Colonic mucosa (tissue), 4 donors: ENCODE measurements around the gene SUFU. TPM values are rescaled to one million over a fixed set of nuclear protein-coding genes. Genes with fewer than 3 reads are reported as not detected.

Source experiments
- DNase-seq: peaks from one replicate; pipeline ENCODE4 v3.0.0-alpha.2; 2020
- H3K27ac ChIP-seq: fragments of 200-600 bp; one replicate; pipeline ENCODE4 v1.8.0; 2021
- H3K27me3 ChIP-seq: fragments of 200-600 bp; one replicate; pipeline ENCODE4 v1.8.0; 2021
- H3K36me3 ChIP-seq: fragments of 200-600 bp; one replicate; pipeline ENCODE4 v1.8.0; 2021
- H3K4me1 ChIP-seq: fragments of 200-600 bp; one replicate; pipeline ENCODE4 v1.8.0; 2021; ENCODE audit warnings: mild to moderate bottlenecking
- H3K4me3 ChIP-seq: fragments of 200-600 bp; one replicate; pipeline ENCODE4 v1.8.0; 2021
- H3K9ac ChIP-seq, 2 donors: one replicate each; pipeline ENCODE4 v1.7.0; 2013; ENCODE audit warnings: control low read depth in 2 of 2, low read depth in 2 of 2, low read length in 2 of 2
- H3K9me3 ChIP-seq: fragments of 200-600 bp; one replicate; pipeline ENCODE4 v1.8.0; 2021
- CTCF ChIP-seq: fragments of 200-600 bp; IDR thresholded peaks from one replicate; pipeline ENCODE4 v1.8.0; 2022; ENCODE audit warnings: antibody characterized with exemption, mild to moderate bottlenecking
- intact Hi-C: fragments of 100-400 bp; cut with DNase I; formaldehyde crosslinking; loops from one replicate; pipeline ENCODE4 v1.14.1; 2022
- total RNA-seq, 2 donors: library from RNA; stranded (reverse); fragmentation: NEBNext Ultra II Directional in 1 of 2; extraction: Animal tissue kit (Norgen Biotek cat#: 25700) in 1 of 2; gene quantifications; one replicate each; pipeline ENCODE4 v1.2.1, GENCODE V29; 2021
- donor health status: healthy.
- donor health status: DM: no; HTN: no; CAD: no.
- donor health status: DM: no; HTN: no; CAD: no.

SUFU gene
- total RNA-seq, 2 donors from 2014 or later = 7.6 to 8.6 TPM

DNA sequence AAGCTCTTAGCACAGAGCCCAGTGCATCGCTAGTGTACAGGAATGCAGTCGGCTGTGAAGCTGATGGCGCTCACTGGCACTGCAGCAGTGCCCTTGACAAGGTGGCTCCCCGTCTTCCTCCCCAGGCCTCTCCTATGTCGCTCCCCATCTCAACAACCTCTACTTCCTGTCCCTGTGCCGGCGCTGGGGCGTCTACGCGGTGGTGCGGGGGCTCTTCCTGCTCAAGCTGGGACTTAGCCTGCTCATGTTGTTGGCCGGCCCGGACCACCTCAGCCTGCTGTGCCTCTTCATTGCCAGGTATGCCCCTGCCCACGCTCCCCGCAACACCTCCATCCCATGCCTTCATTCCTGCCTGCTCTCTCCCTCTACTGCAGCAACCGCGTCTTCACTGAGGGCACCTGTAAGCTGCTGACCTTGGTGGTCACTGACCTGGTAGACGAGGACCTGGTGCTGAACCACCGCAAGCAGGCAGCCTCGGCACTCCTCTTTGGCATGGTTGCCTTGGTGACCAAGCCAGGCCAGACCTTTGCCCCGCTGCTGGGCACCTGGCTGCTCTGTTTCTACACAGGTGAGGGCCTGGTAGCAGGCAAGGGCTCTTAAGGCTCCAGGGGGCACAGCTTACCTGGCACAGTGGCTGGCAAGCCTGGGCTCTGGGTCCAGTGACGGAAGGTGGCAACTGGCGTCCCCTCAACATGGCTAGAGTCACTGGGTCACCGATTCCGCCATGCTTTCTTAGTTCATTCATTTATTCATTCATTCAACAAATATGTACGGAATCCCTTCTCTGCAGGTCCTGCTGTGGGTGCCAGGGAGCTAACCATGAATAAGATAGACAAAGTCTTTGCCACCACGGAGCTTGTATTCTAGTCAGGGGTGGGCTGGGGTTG, 30.1 kb upstream of the SUFU start:
- no peak for TF ChIP-seq CTCF
- Histone ChIP-seq H3K4me3 (no peak overlapping the region), H3K9ac (no peak overlapping the region), H3K4me1 (no peaks in the 10 kb centered on the region), H3K27me3 (no peaks in the 10 kb centered on the region), H3K9me3 (no peaks in the 10 kb centered on the region), H3K27ac (no peak overlapping the region), H3K36me3 (no peaks in the 10 kb centered on the region)
- intact Hi-C loops = no loop called here
- DNase-seq = no peak

GRCh38 chr10:102475451-102476040, 28.2 kb upstream of the SUFU start:
- Histone ChIP-seq H3K27ac (no peak overlapping the region), H3K4me3 (no peak overlapping the region), H3K4me1 (no peaks in the 10 kb centered on the region), H3K9ac (no peak overlapping the region), H3K36me3 (no peaks in the 10 kb centered on the region), H3K27me3 (no peaks in the 10 kb centered on the region), H3K9me3 (no peaks in the 10 kb centered on the region)
- no peak for TF ChIP-seq CTCF
- DNase-seq = no peak
- intact Hi-C loops = no loop called here

DNA sequence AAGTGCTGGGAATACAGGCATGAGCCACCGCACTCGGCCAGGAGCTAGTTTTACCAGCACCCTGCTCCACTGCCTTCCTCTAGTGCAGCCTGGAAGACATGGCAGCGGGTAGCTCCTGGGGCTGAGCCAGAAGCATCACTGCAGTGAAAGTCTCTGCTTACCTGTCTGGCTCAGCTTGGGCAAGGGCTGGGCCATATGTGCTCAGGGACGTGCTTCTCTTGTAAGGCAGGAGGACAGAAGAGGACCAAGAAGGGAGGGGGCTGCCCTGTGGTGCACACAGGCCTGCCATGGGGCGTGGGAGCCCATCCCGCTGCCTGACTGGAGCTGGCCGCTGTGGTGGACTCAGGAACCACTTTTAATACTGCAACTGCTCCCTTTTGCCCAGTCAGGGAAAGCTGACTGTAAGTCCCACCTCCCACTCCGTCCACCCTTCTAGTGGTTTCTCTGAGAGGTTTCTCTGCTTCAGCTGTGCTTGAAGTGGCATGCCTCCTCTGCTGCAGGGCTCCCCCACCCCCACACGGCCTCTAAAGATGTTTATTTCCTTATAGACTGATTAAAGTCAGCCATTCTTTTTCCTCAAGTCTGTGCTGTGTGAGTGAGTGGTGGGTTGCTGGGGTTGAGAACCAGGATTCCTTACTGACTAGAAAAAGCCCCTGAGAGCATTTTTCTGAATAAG, 27.2 kb upstream of the SUFU start:
- H3K4me3 ChIP-seq = no peak overlapping the region
- no peak for TF ChIP-seq CTCF
- no peak overlapping the region for H3K27ac ChIP-seq
- no peaks in the 10 kb centered on the region for H3K36me3 ChIP-seq
- H3K27me3 ChIP-seq = no peaks in the 10 kb centered on the region
- no peaks in the 10 kb centered on the region for H3K9me3 ChIP-seq
- no peaks in the 10 kb centered on the region for H3K4me1 ChIP-seq
- intact Hi-C loops = no loop called here
- no peak for DNase-seq
- H3K9ac ChIP-seq = no peak overlapping the region

- DNase-seq = no peak
- no peaks in the 10 kb centered on the region for H3K9me3 ChIP-seq
- no peaks in the 10 kb centered on the region for H3K27me3 ChIP-seq
- peaks cover 15% of the 10 kb centered on the region for H3K36me3 ChIP-seq
- H3K27ac ChIP-seq = no peak overlapping the region
- H3K9ac ChIP-seq = no peak overlapping the region
- H3K4me3 ChIP-seq = no peak overlapping the region
- TF ChIP-seq CTCF = no peak
- no peaks in the 10 kb centered on the region for H3K4me1 ChIP-seq
- intact Hi-C loops = loop anchor here (2.0 to 5.0 kb wide), 3 partner anchors 57 to 251 kb away; partner anchors contain the start of gene FBXL15
Measured at GRCh38 chr10:102479651-102480050, 24.1 kb upstream of the SUFU start.

DNA sequence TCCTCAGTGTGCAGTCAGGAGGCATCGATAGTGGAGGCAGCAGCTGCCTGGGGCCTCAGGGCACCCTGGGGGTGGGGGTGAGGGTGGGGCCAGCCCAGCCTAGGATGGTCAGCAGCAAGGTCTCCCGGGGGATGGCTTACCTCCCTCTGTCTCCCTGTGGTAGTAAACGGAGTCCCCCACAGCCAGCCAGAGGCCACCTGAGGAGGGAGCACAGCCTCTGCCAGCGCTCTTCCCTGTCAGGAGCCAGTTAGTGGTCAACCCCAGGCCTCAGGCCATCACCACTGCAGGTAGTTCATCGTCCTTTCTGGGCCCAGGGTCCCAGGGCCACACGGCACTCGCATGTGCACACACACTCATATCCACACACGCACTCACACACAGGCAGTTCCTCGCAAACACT, 23.4 kb upstream of the SUFU start:
- Histone ChIP-seq H3K27ac (no peak overlapping the region), H3K36me3 (peaks cover 15% of the 10 kb centered on the region), H3K4me3 (no peak overlapping the region), H3K27me3 (no peaks in the 10 kb centered on the region), H3K9me3 (no peaks in the 10 kb centered on the region), H3K9ac (no peak overlapping the region), H3K4me1 (no peaks in the 10 kb centered on the region)
- no peak for DNase-seq
- intact Hi-C loops = loop anchor here (5.0 kb wide), 2 partner anchors 58 to 88 kb away; partner anchors contain the start of gene FBXL15
- TF ChIP-seq CTCF = no peak
